ENCODE measurements around the gene MEOX1.

Gene MEOX1

DNA sequence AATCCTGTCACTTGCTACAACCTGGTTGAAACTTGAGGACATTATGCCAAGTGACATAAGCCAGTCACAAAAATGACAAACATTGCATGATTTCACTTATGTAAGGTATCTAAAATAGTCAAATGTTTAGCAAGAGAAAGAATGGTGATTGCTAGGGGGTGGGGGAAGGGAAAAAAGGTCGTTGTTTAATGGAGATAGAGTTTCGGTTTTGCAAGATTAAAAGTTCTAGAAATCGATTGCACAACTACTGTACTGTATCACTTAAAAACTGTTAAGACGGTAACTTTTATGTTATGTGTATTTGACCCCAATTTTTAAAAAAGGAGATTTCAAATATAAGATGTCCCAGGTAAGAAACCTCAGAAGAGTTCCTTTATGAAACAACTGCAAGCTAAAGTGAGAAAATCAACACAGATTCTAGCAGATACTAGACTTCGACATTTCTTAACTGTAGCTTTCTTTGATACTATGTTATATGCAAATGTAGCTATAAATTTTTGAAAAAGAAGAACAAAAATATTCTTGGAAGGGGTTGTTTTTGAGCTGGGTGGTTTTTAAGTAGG lies 5.9 kb downstream of the MEOX1 start:
- no peak for DNase-seq (ENCODE audit: low read depth)

DNA sequence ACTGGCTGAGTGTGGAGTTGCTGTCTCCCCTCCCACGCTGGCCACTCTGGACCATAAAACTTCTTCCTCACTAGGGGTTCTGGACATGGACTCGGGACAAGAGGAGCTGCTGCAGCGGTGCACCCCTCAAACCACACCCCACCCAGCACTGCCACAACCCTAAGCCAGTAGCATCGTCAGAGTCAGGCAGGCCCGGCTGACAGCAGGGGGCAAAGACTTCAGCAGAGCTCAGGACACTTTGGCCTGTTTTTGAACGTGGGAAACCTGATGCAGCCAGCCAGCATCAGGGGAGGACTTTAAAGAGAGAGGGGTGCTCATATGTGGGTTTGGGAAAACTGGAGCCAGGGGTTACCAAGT lies 9.6 kb downstream of the MEOX1 start:
- no peak for DNase-seq (ENCODE audit: low read depth)

DNA sequence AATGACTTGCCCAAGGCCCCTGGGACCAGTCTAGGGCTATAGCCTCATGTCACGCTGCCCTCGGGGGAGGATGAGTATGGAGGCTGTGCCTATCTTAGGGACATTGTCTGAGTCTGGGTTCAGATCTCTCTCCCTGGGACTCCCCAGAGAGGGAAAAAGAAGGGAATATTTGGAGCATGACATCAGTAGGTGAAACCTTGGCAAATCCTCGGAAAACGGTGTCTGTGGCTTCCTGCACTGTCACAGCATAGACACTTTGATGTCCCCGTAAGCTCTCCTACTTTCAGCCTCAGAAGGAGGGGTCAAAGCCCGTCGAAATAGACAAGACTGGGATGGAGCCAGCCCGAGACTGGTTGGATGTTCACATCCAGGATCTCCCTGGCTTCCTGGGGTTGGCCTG lies 11.3 kb downstream of the MEOX1 start:
- no peak for DNase-seq (ENCODE audit: low read depth)

DNA sequence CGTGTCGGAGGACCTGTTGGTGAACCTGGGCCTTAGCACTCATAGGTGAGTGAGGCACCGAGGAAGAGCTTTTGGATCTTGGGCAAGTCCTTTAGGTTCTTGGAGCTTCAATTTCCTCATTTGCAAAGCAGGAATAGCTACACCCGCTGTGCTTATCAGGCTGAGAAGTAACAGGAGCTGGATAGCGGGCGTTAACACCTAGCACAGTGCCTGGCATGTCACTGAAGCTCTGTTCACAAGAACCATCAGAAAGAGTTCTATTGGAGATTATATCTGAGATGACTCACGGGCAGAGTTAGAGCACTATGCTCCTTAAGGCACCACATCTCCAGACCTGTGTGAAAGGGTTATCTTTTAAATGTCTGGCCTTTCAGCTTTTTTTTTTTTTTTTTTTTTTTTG lies 12.8 kb downstream of the MEOX1 start:
- no peak for DNase-seq (ENCODE audit: low read depth)

DNA sequence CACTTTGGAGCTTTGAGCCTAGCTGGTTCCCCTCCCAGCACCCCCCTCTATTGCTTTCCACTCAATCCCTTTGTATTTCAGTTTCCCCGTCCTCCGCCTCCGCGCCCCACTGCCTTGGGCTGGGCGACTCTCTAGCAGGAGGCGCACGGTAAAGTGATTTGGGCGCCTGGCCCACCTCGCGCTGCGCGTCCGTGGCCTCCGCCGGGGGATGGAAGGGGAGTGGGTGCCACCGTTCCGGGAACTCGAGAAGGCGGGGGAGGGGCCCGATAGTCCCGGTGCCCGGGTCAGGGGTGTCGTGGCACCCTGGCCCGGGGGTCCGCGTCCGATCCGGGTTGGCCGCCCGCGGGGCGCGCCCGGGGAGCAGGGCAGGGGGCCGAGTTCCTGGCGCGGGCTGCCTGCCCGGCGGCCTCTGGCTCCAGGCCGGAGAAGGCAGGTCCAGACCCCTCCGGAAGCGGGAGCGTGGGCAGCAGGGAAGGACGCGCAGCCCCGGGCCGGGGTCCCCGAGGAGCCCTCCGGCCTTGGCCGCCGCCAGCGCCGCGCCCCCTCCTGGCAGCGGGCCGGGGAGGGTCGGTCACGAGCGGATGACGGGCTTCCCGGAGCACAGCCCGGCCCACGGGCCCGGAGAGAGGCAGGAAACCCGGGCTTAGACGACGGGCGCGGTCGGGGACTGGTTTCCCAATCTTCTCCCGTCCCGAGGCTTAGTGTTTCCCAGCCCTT lies 15.8 kb downstream of the MEOX1 start:
- DNase-seq (ENCODE audit: low read depth) = no peak

DNA sequence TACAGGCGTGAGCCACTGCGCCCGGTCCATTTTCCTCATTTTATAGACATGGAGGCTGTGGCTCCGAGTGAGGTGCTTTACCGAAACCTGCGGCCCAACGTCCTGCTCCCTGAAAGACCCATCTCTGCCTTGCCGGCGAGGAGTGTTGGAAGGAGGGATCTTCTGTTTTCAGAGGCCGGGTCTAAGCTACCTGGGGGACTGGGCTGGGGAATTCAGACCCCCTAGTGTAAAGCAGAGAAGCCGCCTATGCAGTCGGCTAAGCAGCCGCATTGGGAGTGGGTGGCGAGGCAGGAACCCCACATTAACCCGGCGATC lies 16.3 kb downstream of the MEOX1 start:
- DNase-seq (ENCODE audit: low read depth) = no peak

DNA sequence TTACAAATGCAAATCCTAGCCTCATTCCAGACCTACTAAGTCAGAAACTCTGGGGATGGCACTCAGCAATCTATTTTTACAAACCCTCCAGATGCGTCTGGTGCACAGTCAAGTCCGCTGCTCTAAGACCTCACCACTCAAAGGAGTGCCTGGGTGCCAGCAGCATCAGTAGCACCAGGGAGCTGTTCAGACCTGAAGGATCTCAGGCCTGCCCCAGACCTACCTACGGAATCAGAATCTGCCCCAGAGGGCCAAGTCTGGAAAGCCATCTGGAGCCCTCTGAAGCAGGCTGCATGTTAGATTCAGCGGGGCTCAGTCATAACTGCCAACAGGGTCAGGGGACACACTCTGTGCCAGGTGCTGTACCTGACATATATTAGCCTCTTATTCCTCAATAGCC lies 17.6 kb downstream of the MEOX1 start:
- DNase-seq (ENCODE audit: low read depth) = no peak

DNA sequence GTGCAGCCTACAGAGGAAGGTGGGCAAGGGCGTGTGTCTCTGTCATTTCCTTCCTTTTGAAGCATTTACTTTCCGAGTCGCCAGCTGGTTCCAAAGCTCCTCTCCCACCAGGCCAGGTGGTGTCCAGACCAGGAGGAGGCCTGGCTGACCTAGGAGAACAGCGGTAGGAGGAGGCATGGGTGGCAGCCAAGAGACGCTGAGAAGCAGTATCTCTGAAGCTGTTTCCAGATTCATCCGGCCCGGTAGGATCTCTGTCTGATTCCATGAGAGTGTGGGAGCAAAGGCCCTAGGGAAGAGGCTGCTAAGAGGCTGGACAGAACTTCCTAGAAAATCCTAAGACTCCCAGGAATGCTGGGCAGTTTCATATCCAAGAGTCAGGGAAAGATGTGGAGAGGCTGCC lies 20.3 kb downstream of the MEOX1 start:
- DNase-seq (ENCODE audit: low read depth) = no peak

DNA sequence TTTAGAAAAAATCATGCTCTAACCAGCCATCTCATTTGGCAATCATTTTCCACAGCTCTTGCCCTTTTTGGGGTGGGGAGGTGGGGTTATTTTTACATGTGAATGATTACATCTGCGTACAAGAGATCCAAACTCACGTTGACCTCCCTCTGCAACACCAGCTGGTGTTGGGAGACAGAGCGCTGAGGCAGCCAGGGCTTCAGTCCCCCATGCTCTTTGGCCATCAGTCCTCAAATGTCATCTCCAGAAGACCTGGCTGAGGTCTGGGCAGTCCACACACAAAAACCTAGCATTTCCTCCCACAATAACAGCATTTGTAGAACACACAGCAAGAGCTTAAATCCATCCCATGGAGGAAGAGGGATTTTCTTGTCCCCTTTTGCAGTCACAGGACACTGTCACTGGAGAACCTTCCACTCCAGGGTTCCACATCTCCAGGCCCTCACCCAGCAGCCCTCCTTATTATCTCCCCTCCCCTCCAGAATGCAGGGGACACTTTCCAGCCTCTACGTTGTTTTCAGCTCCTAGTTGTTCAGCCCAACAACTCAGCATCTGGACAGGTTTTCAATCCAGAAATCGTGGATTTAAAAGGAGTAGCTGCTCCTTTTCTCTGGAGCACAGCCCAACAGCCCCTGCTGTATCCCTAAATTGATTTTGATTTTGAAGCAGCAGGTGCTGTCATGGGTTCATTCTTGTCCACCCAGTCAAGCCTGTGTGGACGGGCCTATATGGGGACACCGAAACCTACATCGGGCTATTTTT lies 21.1 kb downstream of the MEOX1 start:
- no peak for DNase-seq (ENCODE audit: low read depth)

DNA sequence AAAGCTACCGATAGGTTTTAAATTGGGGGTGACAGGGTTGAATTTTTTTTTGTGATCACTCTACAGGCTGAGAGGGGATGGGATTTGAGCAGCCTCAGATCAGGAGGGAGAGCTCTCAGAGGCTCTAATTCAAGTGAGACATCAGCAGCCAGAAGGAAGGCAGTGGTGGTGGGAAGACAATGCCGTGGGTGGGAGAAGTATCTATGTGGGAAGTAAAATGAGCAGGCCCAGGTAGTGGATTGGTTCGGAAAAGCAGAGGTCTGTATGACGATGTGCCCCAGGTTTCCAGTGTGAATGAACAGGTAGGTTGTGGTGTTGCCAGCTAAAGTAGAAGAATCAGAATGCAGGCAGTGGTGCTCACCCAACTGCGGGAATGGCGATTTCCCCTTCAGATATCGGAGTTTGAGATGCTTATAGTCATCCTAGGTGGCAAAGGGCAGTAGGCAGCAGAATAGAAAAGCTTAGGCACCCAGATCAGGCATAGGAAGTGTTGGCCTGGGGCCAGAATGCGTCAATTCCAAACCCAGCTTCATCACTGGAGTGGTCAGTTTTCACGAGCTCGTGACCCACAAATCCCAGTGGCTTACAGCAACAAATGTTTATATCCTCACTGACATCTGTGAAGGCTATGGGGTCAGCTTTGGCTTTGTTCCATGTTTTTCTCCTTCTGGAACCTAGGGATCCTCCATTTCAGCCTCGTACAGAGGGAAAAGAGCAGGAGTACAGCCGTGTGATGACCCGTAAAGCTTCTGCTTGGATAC lies 24.0 kb downstream of the MEOX1 start:
- no peak for DNase-seq (ENCODE audit: low read depth)

DNA sequence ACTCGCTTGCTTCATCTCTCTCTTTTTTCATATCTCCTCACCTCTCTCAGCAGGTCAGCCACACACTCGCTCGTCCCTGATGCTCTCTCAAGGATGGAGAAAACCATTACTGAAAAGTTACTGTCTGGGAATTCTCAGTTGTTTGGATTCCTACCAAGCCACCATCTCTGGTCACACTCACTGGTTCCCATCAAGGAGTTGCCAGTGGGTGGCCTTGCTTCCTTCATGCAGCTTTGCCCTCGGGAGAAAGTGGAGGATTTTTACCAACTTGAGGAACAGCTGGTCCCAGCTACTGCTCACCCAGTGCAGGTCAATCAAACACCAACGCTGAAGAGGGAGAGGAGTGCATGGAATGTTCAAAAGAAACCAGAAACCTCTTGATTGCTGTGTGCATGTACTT lies 25.3 kb downstream of the MEOX1 start:
- no peak for DNase-seq (ENCODE audit: low read depth)

DNA sequence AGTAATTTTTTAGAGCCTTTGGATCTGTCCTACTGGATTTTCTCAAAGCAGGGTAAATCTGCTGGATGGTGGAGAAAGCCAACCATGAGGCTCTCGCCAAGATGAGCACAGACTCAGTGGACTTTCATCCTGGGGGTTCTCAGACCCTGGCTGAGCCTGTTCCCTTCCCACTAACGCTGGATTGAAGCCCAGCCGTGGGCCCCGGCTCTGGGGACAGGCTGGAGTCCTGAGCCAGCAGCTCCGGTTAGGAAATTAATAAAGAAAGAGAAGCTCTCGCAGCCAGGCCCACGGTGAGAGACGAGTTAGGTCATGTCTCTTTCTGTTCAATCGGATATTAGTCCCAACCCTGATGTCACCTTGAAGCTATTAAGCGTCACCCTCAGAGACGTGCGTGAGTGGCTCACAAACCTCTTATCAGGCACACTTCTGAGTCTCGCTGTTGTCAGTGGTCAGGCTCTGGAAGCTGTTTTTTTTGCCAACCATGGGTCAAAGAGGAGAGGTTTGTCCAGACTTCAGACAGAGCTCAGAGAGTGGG lies 27.1 kb downstream of the MEOX1 start:
- DNase-seq (ENCODE audit: low read depth) = no peak

DNA sequence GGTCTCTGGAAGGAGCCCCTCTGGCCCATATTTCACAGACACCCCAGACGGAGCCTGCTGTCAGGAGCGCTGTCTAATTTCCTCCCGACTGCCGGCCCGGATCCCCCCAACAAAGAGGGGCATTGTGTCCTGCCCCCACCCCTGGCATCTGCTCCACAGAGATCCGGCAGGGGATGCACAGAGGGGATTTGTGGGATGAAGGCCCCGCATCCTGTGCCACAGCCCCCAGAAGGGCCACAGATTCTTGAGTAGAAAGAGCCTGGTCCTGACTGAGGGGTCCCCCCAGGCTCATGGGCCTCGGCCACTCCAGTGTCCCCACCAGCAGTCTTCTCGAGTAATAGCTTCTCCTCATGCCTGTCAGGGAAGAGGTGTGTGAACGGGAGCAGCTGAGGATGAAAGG lies 29.5 kb downstream of the MEOX1 start:
- DNase-seq (ENCODE audit: low read depth) = no peak

DNA sequence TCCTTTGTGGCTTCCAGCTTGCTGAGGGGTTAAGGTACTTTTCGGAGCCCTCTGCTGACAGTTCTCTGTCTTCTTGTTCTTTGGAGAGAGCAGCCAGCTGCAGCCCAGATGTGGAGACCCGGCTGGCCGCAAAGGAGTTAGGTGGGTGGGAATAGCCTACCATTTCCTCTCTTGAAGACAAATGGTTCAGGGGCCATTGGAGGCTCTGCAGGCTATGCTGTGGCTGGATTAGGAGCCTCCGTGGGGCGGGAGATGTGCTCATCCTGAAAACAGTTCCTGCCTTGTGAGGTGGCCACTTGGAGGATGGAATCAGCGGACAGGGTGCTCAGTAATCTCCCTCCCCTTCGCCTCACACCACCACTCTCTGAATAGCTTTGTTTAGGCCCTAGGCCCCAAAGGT lies 30.3 kb downstream of the MEOX1 start:
- no peak for DNase-seq (ENCODE audit: low read depth)

DNA sequence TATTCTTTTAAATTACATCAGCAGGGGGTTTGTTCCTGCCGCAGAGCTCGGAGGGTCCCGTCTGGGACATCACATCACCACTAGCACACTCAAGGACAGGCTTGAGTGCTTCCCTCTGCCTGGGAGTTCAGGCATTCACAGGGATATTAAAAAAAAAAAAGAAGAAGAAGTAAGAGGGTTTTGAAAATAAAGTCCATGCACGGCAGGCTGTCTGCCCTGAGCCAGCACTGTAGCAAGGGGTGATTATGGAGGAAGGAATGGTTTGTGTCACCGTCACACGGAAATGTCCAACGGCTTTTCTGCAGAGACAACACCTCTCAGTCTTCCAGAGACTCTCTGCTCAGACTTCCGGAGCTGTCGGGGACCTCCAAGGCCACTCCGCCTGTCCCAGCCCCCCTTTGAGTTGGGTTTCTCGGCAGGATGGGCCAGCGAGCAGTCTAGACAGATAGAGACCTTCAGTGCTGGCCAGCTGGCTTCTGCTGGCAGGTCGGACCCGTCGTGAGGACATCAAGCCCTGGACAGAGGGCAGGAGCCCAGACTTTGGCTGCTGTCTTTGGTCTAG lies 33.6 kb downstream of the MEOX1 start:
- no peak for DNase-seq (ENCODE audit: low read depth)

DNA sequence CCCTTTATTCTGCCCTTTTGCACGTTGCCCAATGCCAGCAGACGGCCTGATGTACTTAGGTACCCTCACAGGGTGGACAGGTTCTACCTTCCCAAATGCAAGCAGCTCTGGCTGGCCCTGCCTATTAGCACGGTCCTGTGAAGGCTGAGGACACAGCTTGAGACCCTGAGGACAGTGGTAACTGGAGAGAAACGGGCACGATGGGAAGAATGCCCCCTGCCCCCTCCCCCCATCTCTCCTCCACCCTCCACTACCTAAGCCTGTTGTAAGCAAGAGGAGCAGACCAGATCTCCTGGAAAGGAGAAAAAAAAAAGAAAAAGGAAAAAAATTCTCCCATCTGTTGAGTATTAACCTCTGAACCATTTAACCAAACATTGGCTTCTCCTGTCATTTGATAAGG lies 34.1 kb downstream of the MEOX1 start:
- DNase-seq (ENCODE audit: low read depth) = no peak

DNA sequence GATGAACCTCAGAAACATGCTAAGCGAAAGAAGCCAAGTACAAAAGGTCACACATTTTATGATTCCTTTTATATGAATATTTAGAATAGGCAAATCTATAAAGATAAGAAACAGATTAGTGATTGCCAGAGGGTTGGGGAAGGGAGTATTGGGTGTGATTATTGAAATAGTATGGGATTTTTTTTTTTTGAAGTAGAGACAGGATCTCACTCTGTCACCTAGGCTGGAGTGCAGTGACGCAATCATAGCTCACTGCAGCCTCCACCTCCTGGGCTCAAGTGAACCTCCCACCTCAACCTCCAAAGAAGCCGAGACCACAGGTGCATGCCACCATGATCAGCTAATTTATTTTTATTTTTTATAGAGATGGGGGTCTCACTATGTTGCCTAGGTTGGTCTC lies 35.7 kb downstream of the MEOX1 start:
- DNase-seq (ENCODE audit: low read depth) = no peak

DNA sequence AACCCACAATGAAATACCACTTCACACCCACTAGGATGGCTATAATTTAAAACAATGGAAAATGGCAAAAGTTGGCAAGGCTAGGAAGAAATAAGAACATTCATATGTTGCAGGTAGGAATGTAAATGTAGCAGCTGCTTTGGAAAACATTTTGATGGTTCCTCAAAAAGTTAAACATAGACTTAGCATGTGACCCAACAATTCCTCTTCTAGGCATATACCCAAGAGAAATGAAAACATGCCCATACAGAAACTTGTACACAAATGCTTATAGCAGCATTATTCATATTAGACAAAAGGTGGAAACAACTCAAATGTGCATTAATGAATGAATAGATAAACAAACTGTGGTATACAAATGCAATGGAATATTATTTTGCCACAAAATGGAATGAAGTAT lies 36.1 kb downstream of the MEOX1 start:
- DNase-seq (ENCODE audit: low read depth) = no peak

DNA sequence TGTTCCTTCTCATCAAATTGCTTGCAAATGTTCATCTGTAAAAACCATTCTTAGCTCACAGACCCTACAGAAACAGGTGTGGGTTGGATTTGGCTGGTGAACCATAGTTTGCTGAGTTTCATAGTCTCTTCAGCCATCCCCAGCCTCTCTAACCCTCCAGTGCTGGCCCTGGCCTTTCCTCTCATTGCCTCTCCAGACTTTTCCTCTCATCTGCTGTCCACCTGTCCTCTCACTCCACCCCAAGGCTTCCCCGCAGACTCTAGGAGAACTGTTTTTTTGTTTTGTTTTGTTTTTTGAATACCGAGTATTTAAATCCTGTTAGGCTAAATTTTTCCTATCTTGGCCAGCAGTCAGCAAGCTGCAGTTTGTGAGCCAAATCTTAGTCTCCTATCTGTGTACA lies 41.1 kb downstream of the MEOX1 start:
- DNase-seq (ENCODE audit: low read depth) = no peak

DNA sequence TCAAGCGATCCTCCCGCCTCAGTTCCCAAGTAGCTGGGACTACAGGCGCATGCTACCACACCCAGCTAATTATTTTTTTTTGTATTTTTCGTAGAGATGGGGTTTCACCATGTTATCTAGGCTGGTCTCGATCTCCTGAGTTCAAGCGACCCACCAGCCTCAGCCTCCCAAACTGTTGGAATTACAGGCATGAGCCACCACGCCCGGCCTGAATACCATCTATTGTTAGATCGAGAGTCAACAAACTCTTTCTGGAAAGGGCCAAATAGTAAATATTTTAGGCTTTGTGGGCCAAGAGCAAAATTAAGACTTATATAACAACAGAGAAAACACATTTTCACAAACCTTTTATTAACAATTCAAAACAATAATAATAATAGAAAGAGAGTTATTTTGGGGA lies 41.6 kb downstream of the MEOX1 start:
- no peak for DNase-seq (ENCODE audit: low read depth)

DNA sequence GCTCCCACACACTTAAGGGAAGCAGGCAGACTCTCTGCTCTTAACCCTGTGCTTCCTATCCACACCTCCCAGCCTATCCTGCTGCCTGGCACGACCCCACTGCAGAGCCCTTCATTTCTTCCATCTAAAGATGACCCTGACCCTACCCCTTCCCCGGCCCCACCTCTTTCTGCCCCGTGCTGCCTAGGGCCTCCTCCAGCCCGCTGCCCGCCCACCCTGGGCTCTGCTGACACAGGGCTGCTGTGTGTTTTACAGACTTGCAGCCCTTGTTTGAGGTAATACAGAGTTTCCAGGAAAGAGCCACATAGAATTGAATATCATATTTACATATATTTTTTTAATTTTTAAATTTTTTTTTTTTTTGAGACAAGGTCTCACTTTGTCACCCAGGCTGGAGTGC lies 42.0 kb downstream of the MEOX1 start:
- no peak for DNase-seq (ENCODE audit: low read depth)

DNA sequence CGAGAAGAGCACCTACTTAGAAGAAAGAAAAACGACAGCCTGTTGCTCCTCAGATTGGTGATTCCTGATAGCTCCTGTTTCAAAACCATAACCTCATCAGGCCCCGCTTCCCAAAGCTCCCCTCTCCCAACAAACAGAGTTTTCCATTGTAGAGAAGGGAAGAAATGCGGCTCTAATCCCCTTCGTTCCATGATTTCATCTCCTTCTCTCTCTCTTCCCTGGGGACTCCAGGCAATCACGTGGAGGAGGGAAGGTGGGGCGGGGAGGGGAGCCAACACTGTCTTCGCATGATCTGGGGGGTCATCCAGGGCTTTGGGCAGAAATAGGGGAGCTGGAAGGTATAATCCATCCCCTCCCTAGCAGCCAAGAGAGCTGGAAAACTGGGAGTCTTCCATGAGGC lies 43.4 kb downstream of the MEOX1 start:
- no peak for DNase-seq (ENCODE audit: low read depth)

DNA sequence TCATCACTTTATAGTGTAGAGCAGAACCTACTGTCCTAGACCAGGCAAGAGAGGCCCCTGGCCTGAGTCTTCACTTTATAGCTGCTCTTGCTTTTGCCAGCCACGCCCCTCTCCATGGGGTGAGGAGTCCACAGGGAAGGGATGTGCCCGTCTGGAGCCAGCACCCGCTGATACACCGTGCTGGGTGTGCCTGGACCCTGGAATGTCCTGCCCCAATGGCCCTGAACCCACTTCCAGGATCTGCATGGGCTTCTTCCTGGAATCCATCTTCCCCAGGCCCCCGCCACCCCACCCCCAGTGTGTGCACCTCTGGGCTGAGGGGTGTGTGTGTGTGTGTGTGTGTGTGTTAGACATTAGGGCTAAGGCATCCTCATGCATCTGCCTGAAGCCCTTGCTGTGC lies 44.9 kb downstream of the MEOX1 start:
- no peak for DNase-seq (ENCODE audit: low read depth)

All from CMK (cell line).